ENCODE results near the gene NADK.
"Not testable (repeated sequence)": the region's sequence is repeated elsewhere in the genome, so short reads cannot be mapped to it uniquely, and the experiment has no call there.

Gene NADK

GRCh38 chr1:1749941-1750340 lies 28.3 kb downstream of the NADK start:
- DNase-seq, result not testable (repeated sequence)

- no peak for DNase-seq
These were observed 29.5 kb downstream of the NADK start for GRCh38 chr1:1748686-1749321.

GRCh38 chr1:1746566-1746909 lies 31.7 kb downstream of the NADK start:
- not testable (repeated sequence) for DNase-seq

GRCh38 chr1:1745651-1746565 lies 32.4 kb downstream of the NADK start:
- DNase-seq, result not testable (repeated sequence)

- not testable (repeated sequence) for DNase-seq
These were observed 35.7 kb downstream of the NADK start for GRCh38 chr1:1742529-1742928.

GRCh38 chr1:1741013-1741412 lies 37.3 kb downstream of the NADK start:
- DNase-seq, result not testable (repeated sequence)

- DNase-seq, result not testable (repeated sequence)
These were observed 39.4 kb downstream of the NADK start for GRCh38 chr1:1738799-1739337.

GRCh38 chr1:1737675-1738590 lies 40.3 kb downstream of the NADK start:
- DNase-seq, result not testable (repeated sequence)

- no peak for DNase-seq
These were observed 45.9 kb downstream of the NADK start for GRCh38 chr1:1732381-1732780.

- DNase-seq, result no peak
These were observed 47.4 kb downstream of the NADK start for GRCh38 chr1:1730870-1731269.

- DNase-seq, result not testable (repeated sequence)
These were observed 48.0 kb downstream of the NADK start for GRCh38 chr1:1730230-1730629.

GRCh38 chr1:1729116-1729816 lies 49.0 kb downstream of the NADK start:
- DNase-seq, result not testable (repeated sequence)

GRCh38 chr1:1728308-1729005 lies 49.8 kb downstream of the NADK start:
- DNase-seq, result not testable (repeated sequence)

- not testable (repeated sequence) for DNase-seq
These were observed 51.1 kb downstream of the NADK start for GRCh38 chr1:1727131-1727651.

GRCh38 chr1:1726088-1726487 lies 52.2 kb downstream of the NADK start:
- DNase-seq, result not testable (repeated sequence)

GRCh38 chr1:1724035-1724864 lies 54.0 kb downstream of the NADK start, which contains the start of gene CDK11A:
CDK11A (minus strand) TSS chr1:1724357; CDS start chr1:1722818, 1,539 bp downstream.
- peak; percentile 90 for DNase-seq

- no peak for DNase-seq
These were observed 57.1 kb downstream of the NADK start for GRCh38 chr1:1721201-1721600.

GRCh38 chr1:1715109-1715883 lies 63.0 kb downstream of the NADK start:
- DNase-seq, result not testable (repeated sequence)

- DNase-seq, result not testable (repeated sequence)
These were observed 70.4 kb downstream of the NADK start for GRCh38 chr1:1707897-1708296.

Data from right kidney (tissue), 1 donor.